ENCODE results near the gene KIF9. TPM values are rescaled to one million over a fixed set of nuclear protein-coding genes. Genes with fewer than 3 reads are reported as not detected.
A peak's percentile ranks its signal among the peaks of the same experiment; 100 is the strongest.
"Not testable (repeated sequence)": the region's sequence is repeated elsewhere in the genome, so short reads cannot be mapped to it uniquely, and the experiment has no call there.

Gene KIF9
- total and polyA plus RNA-seq, 9 donors = 4.9 to 7.4 (median 5.8) TPM

GRCh38 chr3:47260605-47261004, 22.0 kb downstream of the KIF9 start:
- 73% methylated on average over 3 of the region's 4 CpGs for WGBS (ENCODE audit: insufficient coverage)

GRCh38 chr3:47259114-47259513, 23.5 kb downstream of the KIF9 start:
- 93% methylated on average over 3 of the region's 3 CpGs for WGBS (ENCODE audit: insufficient coverage)
- Histone ChIP-seq H3K36me3 (ENCODE audit: control insufficient read depth, insufficient read depth, low read length) (no peaks in the 10 kb centered on the region), H3K4me1 (ENCODE audit: control insufficient read depth, insufficient read depth, low read length) (no peaks in the 10 kb centered on the region), H3K27me3 (ENCODE audit: control insufficient read depth, insufficient read depth, low read length) (peaks cover 2% of the 10 kb centered on the region), H3K4me3 (ENCODE audit: low read length) (no peak overlapping the region), H3K27ac (ENCODE audit: low read length) (no peak overlapping the region), H3K9me3 (replicated peaks; ENCODE audit: control insufficient read depth, low read depth, low read length) (no peaks in the 10 kb centered on the region)
- no peak for DNase-seq

More at GRCh38 chr3:47260605-47261004, 22.0 kb downstream of the KIF9 start:
- Histone ChIP-seq H3K27me3 (ENCODE audit: control insufficient read depth, insufficient read depth, low read length) (peaks cover 2% of the 10 kb centered on the region), H3K4me3 (ENCODE audit: low read length) (no peak overlapping the region), H3K9me3 (replicated peaks; ENCODE audit: control insufficient read depth, low read depth, low read length) (no peaks in the 10 kb centered on the region), H3K4me1 (ENCODE audit: control insufficient read depth, insufficient read depth, low read length) (peaks cover 3% of the 10 kb centered on the region), H3K36me3 (ENCODE audit: control insufficient read depth, insufficient read depth, low read length) (no peaks in the 10 kb centered on the region), H3K27ac (ENCODE audit: low read length) (no peak overlapping the region)
- DNase-seq = no peak

- not testable (repeated sequence) for H3K36me3 ChIP-seq (ENCODE audit: control insufficient read depth, insufficient read depth, low read length); H3K4me3 ChIP-seq (ENCODE audit: low read length); H3K27ac ChIP-seq (ENCODE audit: low read length); H3K4me1 ChIP-seq (ENCODE audit: control insufficient read depth, insufficient read depth, low read length); H3K9me3 ChIP-seq (replicated peaks; ENCODE audit: control insufficient read depth, low read depth, low read length); H3K27me3 ChIP-seq (ENCODE audit: control insufficient read depth, insufficient read depth, low read length); DNase-seq
- WGBS (ENCODE audit: insufficient coverage) = 84% methylated on average over 12 of the region's 25 CpGs
Measured at GRCh38 chr3:47256331-47256730, 26.3 kb downstream of the KIF9 start.

GRCh38 chr3:47251689-47252088, 30.9 kb downstream of the KIF9 start:
- H3K27ac ChIP-seq (ENCODE audit: low read length) = no peak overlapping the region
- no peak for DNase-seq

GRCh38 chr3:47251085-47251484, 31.5 kb downstream of the KIF9 start:
- H3K36me3 ChIP-seq (ENCODE audit: control insufficient read depth, insufficient read depth, low read length); DNase-seq; H3K27me3 ChIP-seq (ENCODE audit: control insufficient read depth, insufficient read depth, low read length); H3K9me3 ChIP-seq (replicated peaks; ENCODE audit: control insufficient read depth, low read depth, low read length); H3K4me1 ChIP-seq (ENCODE audit: control insufficient read depth, insufficient read depth, low read length); H3K4me3 ChIP-seq (ENCODE audit: low read length); H3K27ac ChIP-seq (ENCODE audit: low read length): not testable (repeated sequence)
- WGBS (ENCODE audit: insufficient coverage) = 72% methylated on average over 2 of the region's 3 CpGs

More at GRCh38 chr3:47251689-47252088, 30.9 kb downstream of the KIF9 start:
- Histone ChIP-seq H3K4me1 (ENCODE audit: control insufficient read depth, insufficient read depth, low read length) (no peaks in the 10 kb centered on the region), H3K36me3 (ENCODE audit: control insufficient read depth, insufficient read depth, low read length) (no peaks in the 10 kb centered on the region), H3K4me3 (ENCODE audit: low read length) (no peak overlapping the region), H3K9me3 (replicated peaks; ENCODE audit: control insufficient read depth, low read depth, low read length) (no peaks in the 10 kb centered on the region), H3K27me3 (ENCODE audit: control insufficient read depth, insufficient read depth, low read length) (no peaks in the 10 kb centered on the region)
- WGBS (ENCODE audit: insufficient coverage) = no CpG with 5 or more reads among the region's 5 CpGs

GRCh38 chr3:47250309-47251060, 32.1 kb downstream of the KIF9 start:
- no peaks in the 10 kb centered on the region for H3K4me1 ChIP-seq (ENCODE audit: control insufficient read depth, insufficient read depth, low read length)
- no peaks in the 10 kb centered on the region for H3K36me3 ChIP-seq (ENCODE audit: control insufficient read depth, insufficient read depth, low read length)
- H3K27me3 ChIP-seq (ENCODE audit: control insufficient read depth, insufficient read depth, low read length) = no peaks in the 10 kb centered on the region
- DNase-seq = peak; percentile 50
- no peak overlapping the region for H3K27ac ChIP-seq (ENCODE audit: low read length)
- H3K4me3 ChIP-seq (ENCODE audit: low read length) = no peak overlapping the region
- WGBS (ENCODE audit: insufficient coverage) = 81% methylated on average over 4 of the region's 7 CpGs
- H3K9me3 ChIP-seq (replicated peaks; ENCODE audit: control insufficient read depth, low read depth, low read length) = no peaks in the 10 kb centered on the region

GRCh38 chr3:47247131-47248064, 35.2 kb downstream of the KIF9 start:
- no peaks in the 10 kb centered on the region for H3K9me3 ChIP-seq (replicated peaks; ENCODE audit: control insufficient read depth, low read depth, low read length)
- peaks cover 3% of the 10 kb centered on the region for H3K36me3 ChIP-seq (ENCODE audit: control insufficient read depth, insufficient read depth, low read length)
- DNase-seq = no peak
- no peaks in the 10 kb centered on the region for H3K4me1 ChIP-seq (ENCODE audit: control insufficient read depth, insufficient read depth, low read length)
- 88% methylated on average over 14 of the region's 14 CpGs for WGBS (ENCODE audit: insufficient coverage)
- H3K27me3 ChIP-seq (ENCODE audit: control insufficient read depth, insufficient read depth, low read length) = no peaks in the 10 kb centered on the region
- H3K27ac ChIP-seq (ENCODE audit: low read length) = no peak overlapping the region
- H3K4me3 ChIP-seq (ENCODE audit: low read length) = no peak overlapping the region

- H3K27me3 ChIP-seq (ENCODE audit: control insufficient read depth, insufficient read depth, low read length) = no peaks in the 10 kb centered on the region
- H3K36me3 ChIP-seq (ENCODE audit: control insufficient read depth, insufficient read depth, low read length) = peaks cover 3% of the 10 kb centered on the region
- no peak for DNase-seq
- no peak overlapping the region for H3K4me3 ChIP-seq (ENCODE audit: low read length)
- 100% methylated on average over 2 of the region's 2 CpGs for WGBS (ENCODE audit: insufficient coverage)
- H3K4me1 ChIP-seq (ENCODE audit: control insufficient read depth, insufficient read depth, low read length) = no peaks in the 10 kb centered on the region
- no peaks in the 10 kb centered on the region for H3K9me3 ChIP-seq (replicated peaks; ENCODE audit: control insufficient read depth, low read depth, low read length)
- H3K27ac ChIP-seq (ENCODE audit: low read length) = no peak overlapping the region
Measured at GRCh38 chr3:47245271-47245670, 37.3 kb downstream of the KIF9 start.

- WGBS (ENCODE audit: insufficient coverage) = 95% methylated on average over 4 of the region's 10 CpGs
- Histone ChIP-seq H3K27ac (ENCODE audit: low read length) (no peak overlapping the region), H3K9me3 (replicated peaks; ENCODE audit: control insufficient read depth, low read depth, low read length) (no peaks in the 10 kb centered on the region), H3K27me3 (ENCODE audit: control insufficient read depth, insufficient read depth, low read length) (no peaks in the 10 kb centered on the region), H3K4me1 (ENCODE audit: control insufficient read depth, insufficient read depth, low read length) (no peaks in the 10 kb centered on the region), H3K36me3 (ENCODE audit: control insufficient read depth, insufficient read depth, low read length) (peaks cover 3% of the 10 kb centered on the region), H3K4me3 (ENCODE audit: low read length) (no peak overlapping the region)
- no peak for DNase-seq
Measured at GRCh38 chr3:47244531-47245100, 38.0 kb downstream of the KIF9 start.

All from muscle of leg (tissue), 11 donors.